Measurements from ENCODE around the gene CD5L.

CD5L gene

DNA sequence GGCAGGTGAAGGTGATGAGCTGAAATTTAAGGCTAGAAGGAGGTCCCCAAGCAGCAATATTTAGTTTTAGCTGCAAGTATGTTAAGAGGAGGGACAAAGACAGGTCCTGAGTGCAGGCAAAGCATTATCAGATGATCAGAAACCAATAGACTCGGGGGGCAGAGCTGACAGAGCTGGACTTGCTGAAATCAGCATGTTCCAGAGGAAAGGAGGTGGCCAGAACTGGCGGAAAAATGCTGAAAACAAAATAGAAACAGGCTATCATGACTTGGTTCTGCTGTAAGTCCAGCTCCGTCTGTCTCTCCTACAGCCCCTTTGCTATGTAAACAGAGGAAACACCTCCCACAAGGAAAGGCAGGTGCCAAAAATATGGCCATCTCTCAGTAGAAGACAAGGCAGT is at the start of gene CD5L:
CD5L (minus strand) TSS at position 101 of the 400 bp plus-strand sequence. CDS start 107 bp downstream, outside the sequence.
- DNase-seq: no peak

DNA sequence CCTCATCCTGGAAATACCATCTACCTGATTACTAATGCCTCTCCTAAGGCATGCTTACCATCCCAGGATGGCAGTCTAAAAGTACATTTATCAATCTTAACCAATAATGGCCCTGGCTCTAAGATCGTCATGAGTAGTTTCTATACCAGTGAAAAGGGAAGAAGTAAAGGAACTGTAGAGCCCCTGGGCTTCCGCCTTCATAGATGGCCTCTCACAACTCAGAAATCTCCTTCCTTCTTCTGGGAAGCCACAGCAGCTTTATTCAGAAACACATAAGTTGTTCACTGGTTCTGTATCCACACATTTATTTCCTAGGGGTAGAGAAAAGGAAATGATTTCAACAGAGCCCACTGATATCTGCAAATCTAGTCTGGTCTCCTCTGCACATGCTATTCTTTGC is 41.0 kb upstream of the CD5L start:
- DNase-seq: no peak

DNA sequence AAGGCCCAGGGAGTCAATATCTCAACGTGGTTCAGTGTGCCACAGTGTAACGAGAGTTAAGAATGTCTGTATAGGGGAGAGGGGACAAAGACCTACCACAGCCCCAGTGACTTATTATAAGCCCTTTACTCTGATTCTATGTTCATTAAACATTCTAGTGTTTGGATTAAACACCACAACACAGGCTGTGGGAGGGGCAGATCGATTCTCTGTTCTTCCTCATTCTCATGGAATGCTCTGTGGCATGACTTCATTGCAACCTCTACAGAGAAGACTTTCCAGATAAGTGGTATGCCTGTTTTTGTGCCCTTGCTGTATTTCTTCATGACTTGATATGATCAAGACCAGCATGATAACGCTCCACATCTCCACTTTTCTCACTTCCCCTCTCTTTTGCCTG is 39.0 kb upstream of the CD5L start:
- no peak for DNase-seq

DNA sequence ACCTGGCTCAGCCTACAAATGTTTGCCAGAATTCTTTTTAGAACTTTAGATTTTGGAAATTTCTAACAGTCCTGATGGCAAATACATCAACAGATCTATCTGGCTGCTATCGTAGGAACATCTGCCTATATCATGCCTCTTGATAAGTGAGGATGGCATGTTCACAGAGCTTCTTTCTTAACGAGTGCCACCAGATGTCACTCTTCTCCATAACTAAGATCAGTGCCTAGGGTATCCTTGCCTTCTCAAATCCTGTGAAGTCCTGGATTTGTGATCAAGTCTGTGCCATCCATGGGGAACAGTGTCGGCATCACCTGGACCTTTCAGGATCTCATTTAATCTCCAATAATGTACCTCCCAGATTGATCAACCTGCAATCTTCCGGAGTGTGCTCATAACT is 36.5 kb upstream of the CD5L start:
- no peak for DNase-seq

DNA sequence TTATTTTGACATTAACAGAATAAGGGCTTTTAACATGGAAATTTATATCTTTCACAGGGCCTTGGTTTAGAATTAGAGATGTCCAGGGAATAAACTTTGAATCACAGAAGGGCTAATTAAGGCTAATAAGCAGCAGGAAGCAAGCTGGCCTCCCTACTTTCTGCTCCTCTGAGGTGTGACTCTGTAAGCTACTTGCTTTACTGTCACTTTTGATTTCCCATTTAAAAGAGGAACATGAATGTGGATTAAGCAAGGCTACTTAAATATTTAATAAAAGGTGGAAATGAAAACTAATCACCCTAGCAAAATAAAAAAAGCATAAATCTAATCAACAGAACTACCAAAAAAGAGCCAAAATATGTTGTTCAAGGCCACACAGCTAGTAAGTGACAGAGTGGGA is 28.9 kb upstream of the CD5L start:
- DNase-seq: no peak

DNA sequence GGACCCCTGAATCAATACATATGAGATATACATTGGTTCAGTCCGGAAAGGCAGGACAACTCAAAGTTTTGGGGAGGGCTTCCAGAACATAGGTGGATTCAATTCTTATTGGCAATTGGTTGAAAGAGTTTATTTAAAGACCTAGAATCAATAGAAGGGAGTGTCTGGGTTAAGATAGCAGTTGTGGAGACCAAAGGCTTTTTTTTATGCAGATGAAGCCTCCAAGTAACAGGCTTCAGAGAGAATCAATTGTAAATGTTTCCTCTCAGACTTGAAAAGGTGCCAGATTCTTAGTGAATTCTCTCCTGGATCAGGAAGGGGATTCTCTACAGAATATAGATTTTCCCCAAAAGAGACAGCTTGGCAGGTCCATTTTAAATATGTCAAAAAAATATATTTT is 27.0 kb upstream of the CD5L start:
- DNase-seq: no peak

DNA sequence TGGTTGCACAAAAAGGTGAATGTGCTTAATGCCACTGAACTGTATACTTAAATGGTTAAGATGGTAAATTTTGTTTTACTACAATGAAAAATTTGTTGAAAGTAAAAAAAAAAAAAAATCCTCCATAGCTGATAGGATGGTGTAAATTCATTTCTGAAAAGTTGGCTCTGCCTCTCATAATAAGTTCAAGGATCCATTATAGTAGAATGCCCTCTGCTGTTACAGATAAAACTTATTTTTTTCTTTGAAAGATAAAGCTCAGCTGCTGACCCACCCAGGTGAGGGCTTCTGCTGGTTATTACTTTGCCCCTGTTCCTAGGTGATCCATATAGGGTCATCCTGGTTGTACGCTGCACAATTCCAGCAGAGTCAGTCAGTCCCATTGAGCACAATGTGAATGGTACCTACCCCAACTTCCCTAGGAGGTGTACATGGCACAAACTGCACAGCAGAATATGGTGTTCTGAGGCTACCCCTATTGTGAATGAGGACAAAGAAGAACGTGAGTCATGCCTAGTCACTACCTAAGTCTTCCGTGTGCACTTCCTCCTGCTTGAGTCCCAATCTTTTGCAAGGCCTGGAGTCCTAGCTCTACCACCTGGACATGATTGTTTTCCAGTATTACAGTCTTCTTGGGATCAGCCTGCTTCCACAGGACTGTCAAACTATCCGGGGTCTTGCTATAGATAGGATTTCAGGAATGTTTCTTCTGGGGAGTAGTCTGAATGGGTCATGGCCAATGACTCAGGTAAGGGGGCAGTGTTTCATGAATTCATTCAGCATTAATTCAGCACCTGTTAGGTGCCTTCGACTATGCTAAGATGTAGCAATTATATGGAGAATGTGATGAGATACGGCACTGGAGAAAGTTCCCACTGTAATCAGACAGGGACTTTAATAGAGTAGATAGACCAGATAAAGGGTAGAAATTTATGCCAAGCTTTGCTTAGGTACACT is 20.8 kb upstream of the CD5L start:
- DNase-seq: no peak

DNA sequence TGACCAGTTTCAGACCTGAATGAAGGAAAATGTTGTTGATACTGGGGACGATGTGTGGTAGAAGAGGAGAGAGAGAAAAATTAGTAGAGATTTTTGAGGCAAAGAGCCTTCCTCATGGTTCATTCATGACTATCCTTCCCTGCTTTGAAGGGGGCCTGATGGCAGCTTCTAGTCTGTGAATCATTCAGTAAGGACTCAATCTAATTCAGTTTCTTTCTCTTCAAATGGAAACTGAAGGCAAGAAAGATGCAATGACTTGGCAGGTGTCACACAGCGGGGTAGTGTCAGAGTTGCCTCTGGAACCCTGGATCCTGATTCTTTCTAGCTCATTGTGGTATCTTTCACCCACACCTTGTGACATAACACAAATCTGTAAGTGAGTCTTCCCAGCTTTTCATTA is 14.9 kb upstream of the CD5L start:
- no peak for DNase-seq

DNA sequence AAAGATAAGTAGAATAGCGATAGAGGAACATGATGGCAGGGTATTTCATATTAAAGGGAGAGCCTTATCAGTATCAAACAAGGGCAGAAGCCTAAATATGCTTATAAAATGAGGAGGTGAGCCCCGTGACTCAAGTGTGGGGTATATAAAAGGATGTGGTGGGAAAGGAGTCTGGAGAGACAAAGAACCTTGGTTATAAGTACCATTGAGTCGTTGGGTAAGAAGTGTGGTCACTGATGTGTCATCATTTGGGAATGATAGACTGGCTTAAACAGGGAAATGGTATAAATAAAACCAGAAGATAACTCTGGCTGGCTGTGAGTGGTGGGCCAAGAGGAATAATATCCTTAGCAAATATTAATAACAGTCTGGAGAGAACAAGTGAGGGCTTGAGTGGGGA is 10.9 kb upstream of the CD5L start:
- DNase-seq: no peak

DNA sequence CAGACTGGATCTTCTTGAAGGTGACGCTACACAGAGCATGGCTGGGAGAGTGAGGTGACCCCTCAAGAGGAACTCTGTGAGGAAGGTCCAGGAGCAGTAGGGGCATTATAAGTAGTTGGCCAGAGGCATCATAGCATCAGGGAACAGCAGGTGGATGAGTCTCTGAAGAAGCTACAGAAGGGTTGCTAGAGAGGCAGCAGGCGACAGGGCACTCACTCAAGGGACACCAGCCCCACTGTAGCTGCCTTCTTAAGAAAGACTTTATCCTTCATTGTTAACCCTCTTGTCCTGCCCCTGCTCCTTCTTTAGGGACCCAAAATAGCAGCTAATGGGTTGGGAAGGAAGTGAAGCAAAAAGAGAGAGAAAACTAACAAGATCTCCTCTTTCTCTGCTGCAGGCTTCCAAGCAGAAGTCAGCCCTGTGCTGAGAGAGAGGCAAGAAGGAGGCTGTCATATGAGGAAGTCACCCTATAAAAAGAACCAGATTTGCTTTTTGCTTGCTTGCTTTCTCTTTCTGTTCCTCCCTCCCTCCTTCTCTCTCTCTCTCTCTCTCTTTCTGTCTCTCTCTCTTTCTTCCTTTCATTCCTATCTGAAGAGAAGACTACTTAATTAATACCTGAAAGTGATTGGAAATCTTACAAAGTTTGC is 7.7 kb upstream of the CD5L start:
- no peak for DNase-seq

DNA sequence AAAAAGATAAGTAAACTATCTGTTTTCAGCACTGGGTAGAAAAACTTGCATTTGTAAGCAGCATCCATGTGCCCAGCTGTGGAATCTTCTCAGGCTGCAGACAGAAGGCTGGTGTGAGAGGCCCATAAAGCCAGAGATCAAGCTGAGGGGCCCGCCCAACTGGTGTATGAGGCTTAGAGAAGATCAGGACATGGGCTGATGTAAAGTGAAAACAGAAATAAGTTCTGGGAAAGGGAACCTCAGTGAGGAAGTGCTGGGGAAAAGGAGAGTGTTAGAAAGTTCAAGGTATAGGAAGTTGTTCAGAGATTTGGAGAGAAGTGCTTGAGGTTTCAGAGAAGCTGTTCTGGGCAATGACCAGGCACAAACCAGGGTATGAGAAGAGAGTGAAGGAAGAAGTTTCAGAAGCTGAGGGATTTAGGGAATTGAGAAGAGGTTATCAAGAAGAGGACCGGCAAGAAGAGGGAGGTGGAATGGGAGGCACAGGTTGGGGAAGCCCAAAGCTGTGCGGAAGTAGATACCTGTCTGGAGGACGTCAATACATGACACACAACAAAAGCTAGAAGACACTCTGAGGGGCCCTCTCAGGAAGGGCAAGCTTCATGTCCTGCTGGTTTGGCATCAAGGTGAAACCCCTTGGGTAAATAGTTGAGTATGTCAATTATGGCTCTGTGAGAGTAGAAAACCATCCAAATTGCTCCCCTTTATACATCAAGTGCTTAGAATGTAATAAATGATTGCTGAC is 2.7 kb upstream of the CD5L start:
- no peak for DNase-seq

DNA sequence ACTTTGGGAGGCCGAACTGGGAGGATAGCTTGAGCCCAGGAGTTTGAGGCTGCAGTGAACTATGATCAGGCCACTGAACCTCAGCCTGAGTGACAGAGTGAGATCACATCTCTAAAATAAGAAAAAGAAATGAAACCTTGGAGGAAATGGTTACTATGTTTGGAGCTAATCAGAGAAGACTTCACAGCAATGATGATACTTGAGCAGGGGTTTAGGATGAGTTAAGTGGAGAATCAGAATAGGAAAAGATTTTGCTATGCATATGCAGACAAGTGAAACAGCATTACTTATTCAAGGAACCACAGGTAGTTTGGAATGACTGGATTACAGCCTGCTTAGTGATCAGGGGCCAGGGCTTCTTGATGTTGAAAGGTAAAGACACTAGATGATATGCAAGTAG is 1.3 kb upstream of the CD5L start:
- DNase-seq: no peak

DNA sequence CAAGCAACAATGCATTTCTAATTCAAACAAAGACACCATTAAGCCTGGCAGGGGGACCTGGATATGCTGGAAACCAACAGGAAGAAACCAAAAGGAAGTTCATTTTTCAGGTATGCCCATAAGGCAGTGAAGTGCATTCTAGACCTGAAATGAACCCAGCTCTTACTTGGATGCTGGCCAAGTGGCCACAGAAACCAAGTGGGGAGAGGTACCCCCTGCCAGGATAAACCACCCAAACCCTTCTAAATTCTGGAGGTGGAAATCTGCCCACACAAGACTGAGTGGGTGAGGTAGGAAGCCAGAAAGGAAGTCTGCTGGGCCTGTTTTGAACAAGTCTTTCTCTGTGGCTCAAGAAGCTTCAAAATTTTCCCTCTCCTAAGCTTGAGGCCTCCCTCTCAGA is 2.6 kb downstream of the CD5L start:
- DNase-seq: no peak

DNA sequence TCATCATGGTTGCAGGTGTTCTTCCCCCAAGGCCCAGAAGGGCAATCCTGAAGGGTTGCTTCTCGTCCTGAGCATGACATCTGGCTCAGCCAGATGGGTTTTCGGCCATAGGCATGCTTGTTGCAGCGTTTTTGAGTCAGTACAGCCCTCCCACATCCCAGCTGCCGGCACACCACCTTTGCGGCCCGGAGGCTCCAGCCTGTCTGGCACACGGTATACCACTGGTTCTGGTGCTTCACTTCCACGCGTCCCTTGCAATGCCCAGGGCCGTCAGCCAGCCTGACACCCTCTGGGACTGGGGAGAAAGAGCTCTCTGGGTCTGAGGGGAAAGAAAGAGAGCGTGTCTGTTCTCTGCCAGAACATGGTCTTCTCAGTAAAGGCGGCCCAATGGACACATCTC is 7.2 kb downstream of the CD5L start:
- DNase-seq: no peak

DNA sequence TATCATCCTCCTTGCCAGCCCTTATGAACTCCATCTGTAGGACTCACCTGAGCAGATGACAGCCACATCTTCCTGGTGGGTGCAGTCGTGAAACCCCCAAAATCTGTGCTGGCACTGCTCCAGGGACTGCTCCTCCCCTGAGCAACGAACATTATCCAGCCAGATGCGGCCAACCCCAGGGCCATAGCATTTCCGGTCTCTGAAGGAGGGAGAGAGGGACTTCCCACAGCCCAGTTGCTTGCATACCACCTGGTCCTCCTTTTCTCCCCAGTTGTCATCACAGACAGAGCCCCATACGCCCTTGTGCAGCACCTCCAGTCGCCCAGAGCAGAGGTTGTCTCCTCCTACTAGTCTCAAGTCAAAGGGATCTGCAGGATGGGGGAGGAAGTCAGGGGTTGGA is 8.5 kb downstream of the CD5L start:
- DNase-seq: no peak

DNA sequence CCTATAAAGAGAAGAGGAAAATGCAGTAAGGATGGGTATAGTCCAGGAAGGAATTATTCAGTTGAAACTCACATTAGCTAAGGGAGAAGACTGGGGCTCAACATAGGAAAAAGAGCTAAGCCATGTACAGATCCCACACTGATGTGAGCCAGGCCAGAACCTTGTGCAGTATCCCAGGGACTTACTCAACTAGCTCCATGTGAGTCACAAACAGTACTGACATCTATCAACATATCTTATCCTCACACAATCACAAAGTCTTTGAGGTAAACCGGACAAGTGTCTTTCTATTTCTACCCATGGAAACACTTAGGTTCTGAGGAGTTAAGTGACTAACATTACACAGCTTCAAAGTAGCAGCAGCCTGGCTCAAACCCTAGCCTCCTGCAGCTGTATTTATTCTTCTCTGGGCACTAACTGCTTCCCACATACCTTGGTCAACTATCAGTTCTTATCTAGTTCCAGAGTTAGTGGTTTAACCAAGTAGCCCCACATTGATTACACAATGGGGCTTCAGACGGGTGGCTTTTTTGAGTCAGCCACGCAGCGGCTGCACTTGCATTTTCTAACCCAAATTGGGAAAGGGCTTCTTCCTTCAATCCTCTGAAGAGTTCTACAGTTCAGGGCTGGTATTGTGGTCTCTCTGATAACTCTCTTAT is 9.5 kb downstream of the CD5L start:
- DNase-seq: no peak

DNA sequence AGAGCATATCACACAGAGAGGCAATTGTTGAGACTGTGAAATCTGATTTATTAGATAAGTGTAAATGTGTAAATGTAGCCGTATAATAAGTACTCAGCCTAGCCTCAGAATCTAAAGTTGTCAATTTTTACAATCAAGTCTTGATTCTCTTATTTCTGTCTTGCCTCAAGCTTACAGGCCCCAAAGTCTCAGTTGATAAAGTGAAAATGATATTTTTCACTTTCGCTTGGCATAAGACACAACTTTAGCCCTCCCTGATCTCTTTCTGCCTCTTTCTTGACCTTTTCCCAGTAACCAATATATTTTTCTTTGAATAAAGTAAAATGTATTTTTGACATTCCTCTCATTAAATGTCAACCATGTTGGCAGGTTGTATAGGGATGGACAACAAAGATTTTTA is 10.7 kb downstream of the CD5L start:
- no peak for DNase-seq

DNA sequence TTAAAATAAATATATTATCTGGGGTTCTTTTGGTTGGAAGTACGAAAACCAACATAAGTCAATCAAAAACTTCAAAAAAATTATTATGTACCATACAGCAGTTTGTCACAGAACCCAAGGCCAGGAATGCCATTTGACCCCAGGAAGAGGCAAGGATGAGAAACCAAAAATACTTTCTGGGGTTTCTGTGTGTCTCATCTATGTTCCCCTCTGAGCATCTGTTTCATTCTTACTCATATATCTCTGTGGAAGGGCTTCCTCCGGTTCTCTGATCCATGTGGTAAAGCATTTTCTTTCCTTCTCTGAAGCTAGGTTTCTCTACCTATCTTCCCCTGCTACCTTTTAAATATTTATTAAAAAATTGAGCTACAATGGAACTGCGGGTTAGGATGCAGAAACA is 11.9 kb downstream of the CD5L start:
- DNase-seq: no peak

DNA sequence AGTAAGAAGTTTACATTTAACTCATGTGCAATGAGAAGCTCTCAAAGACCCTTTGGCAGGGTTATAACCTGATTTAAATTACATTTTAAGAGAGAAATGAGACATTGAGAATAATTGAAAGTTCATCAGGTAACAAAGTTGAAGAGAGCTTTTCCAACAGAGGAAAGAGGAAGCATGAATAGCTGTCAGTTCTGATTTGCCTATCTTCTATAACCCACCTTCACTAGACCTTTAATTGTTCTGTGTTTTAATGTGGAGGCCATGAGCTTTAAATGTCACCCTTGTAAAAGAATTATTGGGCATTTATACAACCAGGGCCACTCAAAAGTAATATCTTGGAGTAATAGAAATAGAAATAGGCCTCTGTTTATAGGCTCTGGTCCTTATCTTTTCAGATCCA is 12.4 kb downstream of the CD5L start:
- no peak for DNase-seq

DNA sequence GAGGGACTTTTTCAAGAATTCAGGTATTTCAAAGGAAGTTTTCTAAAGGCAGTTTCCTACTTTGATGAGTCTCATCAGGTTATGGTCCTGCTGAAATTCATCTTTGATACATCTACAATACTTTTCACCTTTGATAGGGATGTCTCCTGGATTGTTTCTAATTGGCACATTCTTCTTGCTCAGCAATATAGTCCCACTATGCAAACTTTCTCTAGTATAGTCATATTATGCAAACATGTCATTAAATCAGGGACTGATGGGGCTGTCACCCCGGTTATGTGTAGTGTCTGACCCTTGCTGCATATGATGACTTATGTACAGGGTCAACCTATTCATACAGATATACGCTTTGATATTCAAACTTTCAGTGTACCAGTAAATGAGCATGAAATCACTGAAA is 21.3 kb downstream of the CD5L start:
- no peak for DNase-seq

DNA sequence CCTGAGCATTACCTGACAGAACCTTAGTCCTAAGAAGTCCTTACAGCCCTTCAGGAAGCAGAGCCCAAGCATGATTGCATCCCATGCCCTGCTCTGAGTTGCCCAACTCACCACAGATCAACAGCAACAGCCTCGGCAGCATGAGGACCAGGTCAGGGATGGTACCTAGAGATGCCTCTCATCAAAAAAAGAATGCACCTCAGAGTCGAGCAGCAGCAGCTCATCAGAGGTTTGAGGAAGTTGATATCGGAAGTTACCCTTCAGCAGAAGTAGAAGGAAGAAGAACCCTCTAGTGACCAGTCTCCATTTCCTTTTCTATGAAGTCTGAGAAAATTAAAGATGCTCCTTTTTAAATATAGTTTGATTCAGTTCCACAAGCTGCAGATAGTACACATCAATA is 21.7 kb downstream of the CD5L start, which contains the start of gene FCRL1:
FCRL1 (minus strand) TSS at position 225 of the 400 bp plus-strand sequence; CDS start at position 142, 83 bp downstream.
- DNase-seq: no peak

DNA sequence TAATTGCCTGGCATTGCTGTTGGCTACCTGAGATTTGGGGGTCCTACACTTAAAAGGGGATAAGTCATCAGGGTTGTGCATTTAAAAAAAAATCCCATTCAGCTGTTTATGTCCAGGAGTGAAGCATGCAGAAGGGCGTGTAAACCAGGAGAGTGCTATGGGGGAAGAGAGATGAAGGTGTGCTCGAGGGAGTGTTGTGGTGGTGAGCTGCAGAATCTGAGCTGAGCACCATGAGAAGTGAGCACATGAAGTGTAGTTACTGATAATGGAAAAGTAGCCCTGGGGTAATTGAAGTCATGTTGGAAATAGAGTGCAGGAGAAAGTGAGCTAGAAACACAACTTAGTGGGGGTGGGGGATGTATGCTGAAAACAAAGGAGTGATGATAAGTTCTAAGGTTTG is 22.4 kb downstream of the CD5L start:
- DNase-seq: no peak

DNA sequence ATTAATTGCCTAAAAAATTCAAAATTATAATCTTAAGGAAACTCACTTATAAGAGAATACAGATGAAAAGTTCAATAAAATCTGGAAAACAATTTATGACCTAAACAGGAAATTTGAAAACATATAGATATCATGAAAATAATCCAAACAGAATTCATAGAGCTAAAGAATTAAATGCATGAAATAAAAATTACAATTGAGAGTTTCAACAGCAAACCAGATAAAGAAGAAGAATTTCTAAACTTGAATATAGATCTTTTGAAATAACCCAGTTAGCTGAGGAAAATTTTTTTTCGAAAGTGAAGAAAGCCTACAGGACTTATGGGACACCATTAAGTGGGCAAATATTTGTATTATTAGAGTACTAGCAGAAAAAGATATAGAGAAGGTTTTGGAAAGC is 28.3 kb downstream of the CD5L start:
- no peak for DNase-seq

Measured in stimulated activated CD4-positive, alpha-beta T cell treated with anti-CD3 and anti-CD28 coated beads, Interleukin-4, amount 100 ng/mL, for 24 hours (primary cell).